ENCODE data around the gene TTC21A. TPM values are rescaled to one million over a fixed set of nuclear protein-coding genes. Genes with fewer than 3 reads are reported as not detected.

TTC21A gene
- total and polyA plus RNA-seq, 4 donors = 5.3 to 23.9 (median 15.1) TPM

- no peak for DNase-seq (ENCODE audit: low read depth in 4 of 6, low spot score in 6 of 6)
- H3K4me3 ChIP-seq (ENCODE audit: low read depth, low read length) = no peak overlapping the region
- no peaks in the 10 kb centered on the region for H3K27me3 ChIP-seq (ENCODE audit: control insufficient read depth, insufficient read depth, low read length)
- WGBS (ENCODE audit: insufficient coverage) = 100% methylated on average over 2 of the region's 2 CpGs
- H3K4me1 ChIP-seq (ENCODE audit: control insufficient read depth, insufficient read depth, low read length) = peaks cover 7% of the 10 kb centered on the region
- no peaks in the 10 kb centered on the region for H3K9me3 ChIP-seq (ENCODE audit: control insufficient read depth, insufficient read depth, low read length)
- no peak overlapping the region for H3K27ac ChIP-seq (ENCODE audit: low read depth, low read length)
- peaks cover 29% of the 10 kb centered on the region for H3K36me3 ChIP-seq (ENCODE audit: control insufficient read depth, insufficient read depth, low read length)
Observed at GRCh38 chr3:39112535-39112934, 5.1 kb downstream of the TTC21A start.

DNA sequence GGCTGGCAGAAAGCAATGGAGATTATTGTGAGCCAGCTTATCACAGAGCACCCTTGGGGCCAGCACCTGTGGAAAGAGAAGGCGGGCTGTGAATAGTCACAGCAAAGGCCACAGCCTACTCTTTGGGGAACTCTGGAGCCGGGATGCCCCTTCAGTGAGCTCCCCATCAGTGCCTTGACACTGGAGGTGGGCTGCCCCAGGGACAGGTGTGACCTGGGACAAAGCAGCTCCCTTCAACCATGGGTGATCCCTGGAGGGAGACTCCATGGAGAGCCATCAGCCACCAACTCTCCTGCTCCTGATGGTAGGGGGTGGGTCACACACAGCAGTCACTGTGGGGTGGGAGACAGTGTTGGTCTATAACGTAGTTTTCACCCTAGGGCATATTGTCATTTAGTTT is 5.8 kb downstream of the TTC21A start:
- Histone ChIP-seq H3K27ac (ENCODE audit: low read depth, low read length) (no peak overlapping the region), H3K27me3 (ENCODE audit: control insufficient read depth, insufficient read depth, low read length) (no peaks in the 10 kb centered on the region), H3K4me1 (ENCODE audit: control insufficient read depth, insufficient read depth, low read length) (peaks cover under 1% of the 10 kb centered on the region), H3K9me3 (ENCODE audit: control insufficient read depth, insufficient read depth, low read length) (no peaks in the 10 kb centered on the region), H3K36me3 (ENCODE audit: control insufficient read depth, insufficient read depth, low read length) (peaks cover 34% of the 10 kb centered on the region), H3K4me3 (ENCODE audit: low read depth, low read length) (no peak overlapping the region)
- WGBS (ENCODE audit: insufficient coverage) = 91% methylated on average over 2 of the region's 3 CpGs
- DNase-seq (ENCODE audit: low read depth in 4 of 6, low spot score in 6 of 6) = no peak

- no peaks in the 10 kb centered on the region for H3K27me3 ChIP-seq (ENCODE audit: control insufficient read depth, insufficient read depth, low read length)
- no peak overlapping the region for H3K4me3 ChIP-seq (ENCODE audit: low read depth, low read length)
- no peak for DNase-seq (ENCODE audit: low read depth in 4 of 6, low spot score in 6 of 6)
- no peaks in the 10 kb centered on the region for H3K9me3 ChIP-seq (ENCODE audit: control insufficient read depth, insufficient read depth, low read length)
- no peak overlapping the region for H3K27ac ChIP-seq (ENCODE audit: low read depth, low read length)
- peaks cover 37% of the 10 kb centered on the region for H3K36me3 ChIP-seq (ENCODE audit: control insufficient read depth, insufficient read depth, low read length)
- H3K4me1 ChIP-seq (ENCODE audit: control insufficient read depth, insufficient read depth, low read length) = no peaks in the 10 kb centered on the region
- WGBS (ENCODE audit: insufficient coverage) = 75% methylated on average over 5 of the region's 5 CpGs
Observed at GRCh38 chr3:39114456-39114855, 7.0 kb downstream of the TTC21A start.

DNA sequence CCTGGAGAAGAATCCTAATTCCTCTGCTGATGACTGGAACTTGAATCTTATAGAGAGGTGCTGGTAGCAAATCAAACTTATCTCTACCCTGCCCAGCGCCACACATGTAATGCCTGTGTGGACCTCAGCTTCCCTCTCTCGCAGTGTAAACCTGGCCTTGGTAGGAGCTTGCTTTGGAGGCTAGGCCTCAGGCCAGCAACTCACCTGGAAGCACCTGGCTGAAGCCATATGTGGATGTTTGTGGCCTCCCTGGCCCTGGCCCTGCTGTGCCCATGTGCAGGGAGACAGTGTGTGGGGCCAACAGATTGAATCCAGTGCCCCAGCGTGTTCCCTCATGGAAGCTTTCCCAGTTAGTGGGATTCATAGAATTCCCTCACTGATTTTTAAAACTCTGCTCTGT is 8.4 kb downstream of the TTC21A start:
- 100% methylated on average over 2 of the region's 3 CpGs for WGBS (ENCODE audit: insufficient coverage)
- H3K4me3 ChIP-seq (ENCODE audit: low read depth, low read length) = no peak overlapping the region

DNA sequence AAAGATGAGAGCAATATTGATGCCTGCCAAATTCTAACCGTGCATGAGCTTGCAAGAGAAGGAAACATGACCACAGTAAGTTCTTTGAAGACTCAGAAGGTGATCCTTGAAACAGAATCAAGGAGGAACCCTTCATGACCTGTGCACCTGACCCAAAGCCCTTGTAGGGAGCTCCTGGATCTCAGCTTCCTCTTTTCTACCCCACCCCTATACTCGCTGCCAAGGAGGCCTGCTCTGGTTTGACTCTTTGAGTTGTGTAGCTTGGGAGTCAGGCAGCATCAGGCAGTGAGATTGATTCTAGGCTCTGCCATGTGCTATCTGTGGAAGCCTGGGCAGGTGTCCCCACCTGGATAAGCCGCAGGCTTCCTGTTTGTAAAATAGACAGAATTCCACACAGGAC is 10.6 kb downstream of the TTC21A start:
- no peak overlapping the region for H3K4me3 ChIP-seq (ENCODE audit: low read depth, low read length)
- peaks cover 28% of the 10 kb centered on the region for H3K36me3 ChIP-seq (ENCODE audit: control insufficient read depth, insufficient read depth, low read length)
- H3K27me3 ChIP-seq (ENCODE audit: control insufficient read depth, insufficient read depth, low read length) = no peaks in the 10 kb centered on the region
- H3K4me1 ChIP-seq (ENCODE audit: control insufficient read depth, insufficient read depth, low read length) = no peaks in the 10 kb centered on the region
- WGBS (ENCODE audit: insufficient coverage) = 76% methylated on average over 2 of the region's 3 CpGs
- H3K9me3 ChIP-seq (ENCODE audit: control insufficient read depth, insufficient read depth, low read length) = no peaks in the 10 kb centered on the region
- no peak for DNase-seq (ENCODE audit: low read depth in 4 of 6, low spot score in 6 of 6)
- no peak overlapping the region for H3K27ac ChIP-seq (ENCODE audit: low read depth, low read length)

More for the DNA sequence above, 8.4 kb downstream of the TTC21A start:
- H3K27me3 ChIP-seq (ENCODE audit: control insufficient read depth, insufficient read depth, low read length) = no peaks in the 10 kb centered on the region
- H3K9me3 ChIP-seq (ENCODE audit: control insufficient read depth, insufficient read depth, low read length) = no peaks in the 10 kb centered on the region
- no peak for DNase-seq (ENCODE audit: low read depth in 4 of 6, low spot score in 6 of 6)
- no peaks in the 10 kb centered on the region for H3K4me1 ChIP-seq (ENCODE audit: control insufficient read depth, insufficient read depth, low read length)
- no peak overlapping the region for H3K27ac ChIP-seq (ENCODE audit: low read depth, low read length)
- H3K36me3 ChIP-seq (ENCODE audit: control insufficient read depth, insufficient read depth, low read length) = peaks cover 31% of the 10 kb centered on the region

DNA sequence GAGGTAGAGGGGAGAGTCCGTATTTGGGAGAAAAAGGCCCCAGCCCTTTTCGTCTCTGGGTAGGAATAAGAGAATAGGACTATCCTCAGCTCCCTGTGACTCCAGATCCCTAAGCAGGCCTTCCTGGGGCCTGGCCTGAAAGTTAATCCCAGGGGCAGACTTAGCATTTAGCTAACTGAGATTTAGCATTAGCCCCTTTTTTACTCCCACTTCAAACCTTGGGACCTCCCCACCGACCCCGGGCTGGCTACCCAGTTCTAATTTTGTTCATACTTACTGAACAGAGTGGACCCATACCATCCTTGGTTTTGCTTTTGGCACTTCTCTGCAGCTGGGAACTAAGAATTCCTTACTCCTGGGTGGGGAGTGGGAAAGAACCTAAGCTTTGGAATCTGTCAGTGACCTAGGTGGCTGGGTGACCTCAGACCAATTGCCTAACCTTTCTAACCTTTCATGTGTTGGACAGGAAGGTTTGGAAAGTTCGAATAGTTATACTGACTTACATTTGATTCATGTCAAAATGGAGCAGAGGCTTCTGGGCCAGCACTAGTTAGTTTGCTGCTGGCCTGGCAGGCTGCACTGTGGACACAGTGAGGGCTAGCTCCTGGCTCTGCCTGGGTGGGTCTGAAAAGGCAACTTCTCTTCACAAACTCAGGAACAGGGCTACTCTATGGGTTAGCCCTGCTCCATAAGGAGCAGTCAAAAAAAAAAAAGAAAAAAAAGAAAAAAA is 11.6 kb downstream of the TTC21A start:
- Histone ChIP-seq H3K9me3 (ENCODE audit: control insufficient read depth, insufficient read depth, low read length) (no peaks in the 10 kb centered on the region), H3K4me1 (ENCODE audit: control insufficient read depth, insufficient read depth, low read length) (no peaks in the 10 kb centered on the region), H3K27ac (ENCODE audit: low read depth, low read length) (no peak overlapping the region), H3K27me3 (ENCODE audit: control insufficient read depth, insufficient read depth, low read length) (no peaks in the 10 kb centered on the region), H3K36me3 (ENCODE audit: control insufficient read depth, insufficient read depth, low read length) (peaks cover 28% of the 10 kb centered on the region), H3K4me3 (ENCODE audit: low read depth, low read length) (no peak overlapping the region)
- 100% methylated on average over 4 of the region's 5 CpGs for WGBS (ENCODE audit: insufficient coverage)
- no peak for DNase-seq (ENCODE audit: low read depth in 4 of 6, low spot score in 6 of 6)

GRCh38 chr3:39121621-39122020 is 14.1 kb downstream of the TTC21A start:
- no peak for DNase-seq (ENCODE audit: low read depth in 4 of 6, low spot score in 6 of 6)
- WGBS (ENCODE audit: insufficient coverage) = no CpG with 5 or more reads among the region's 2 CpGs
- no peaks in the 10 kb centered on the region for H3K4me1 ChIP-seq (ENCODE audit: control insufficient read depth, insufficient read depth, low read length)
- no peaks in the 10 kb centered on the region for H3K27me3 ChIP-seq (ENCODE audit: control insufficient read depth, insufficient read depth, low read length)
- peaks cover 29% of the 10 kb centered on the region for H3K36me3 ChIP-seq (ENCODE audit: control insufficient read depth, insufficient read depth, low read length)
- no peak overlapping the region for H3K4me3 ChIP-seq (ENCODE audit: low read depth, low read length)
- H3K9me3 ChIP-seq (ENCODE audit: control insufficient read depth, insufficient read depth, low read length) = no peaks in the 10 kb centered on the region
- H3K27ac ChIP-seq (ENCODE audit: low read depth, low read length) = no peak overlapping the region

DNA sequence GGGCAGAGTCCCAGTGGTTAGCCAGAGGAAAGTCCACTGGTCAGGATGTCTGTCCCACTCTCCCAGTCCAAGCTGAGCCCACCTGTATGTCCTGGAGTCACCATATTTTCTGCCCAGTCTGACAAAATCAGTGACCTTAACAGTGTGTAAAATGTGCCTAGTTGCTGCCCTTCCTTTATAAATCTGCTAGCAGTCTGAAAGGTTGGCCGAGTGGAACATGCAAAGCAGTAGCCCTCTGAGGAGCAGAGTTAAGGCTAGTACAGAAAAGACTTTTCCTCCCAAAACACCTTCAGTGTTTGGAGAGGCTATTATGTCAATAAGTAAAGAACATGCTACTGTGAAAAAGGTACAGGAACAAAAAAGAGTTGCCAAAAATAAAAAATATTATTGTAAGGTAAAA is 15.3 kb downstream of the TTC21A start:
- DNase-seq (ENCODE audit: low read depth in 4 of 6, low spot score in 6 of 6) = no peak
- H3K4me3 ChIP-seq (ENCODE audit: low read depth, low read length) = no peak overlapping the region
- H3K9me3 ChIP-seq (ENCODE audit: control insufficient read depth, insufficient read depth, low read length) = no peaks in the 10 kb centered on the region
- no peaks in the 10 kb centered on the region for H3K27me3 ChIP-seq (ENCODE audit: control insufficient read depth, insufficient read depth, low read length)
- H3K27ac ChIP-seq (ENCODE audit: low read depth, low read length) = no peak overlapping the region
- WGBS (ENCODE audit: insufficient coverage) = no CpG with 5 or more reads among the region's 1 CpG
- peaks cover 10% of the 10 kb centered on the region for H3K4me1 ChIP-seq (ENCODE audit: control insufficient read depth, insufficient read depth, low read length)
- peaks cover 26% of the 10 kb centered on the region for H3K36me3 ChIP-seq (ENCODE audit: control insufficient read depth, insufficient read depth, low read length)

DNA sequence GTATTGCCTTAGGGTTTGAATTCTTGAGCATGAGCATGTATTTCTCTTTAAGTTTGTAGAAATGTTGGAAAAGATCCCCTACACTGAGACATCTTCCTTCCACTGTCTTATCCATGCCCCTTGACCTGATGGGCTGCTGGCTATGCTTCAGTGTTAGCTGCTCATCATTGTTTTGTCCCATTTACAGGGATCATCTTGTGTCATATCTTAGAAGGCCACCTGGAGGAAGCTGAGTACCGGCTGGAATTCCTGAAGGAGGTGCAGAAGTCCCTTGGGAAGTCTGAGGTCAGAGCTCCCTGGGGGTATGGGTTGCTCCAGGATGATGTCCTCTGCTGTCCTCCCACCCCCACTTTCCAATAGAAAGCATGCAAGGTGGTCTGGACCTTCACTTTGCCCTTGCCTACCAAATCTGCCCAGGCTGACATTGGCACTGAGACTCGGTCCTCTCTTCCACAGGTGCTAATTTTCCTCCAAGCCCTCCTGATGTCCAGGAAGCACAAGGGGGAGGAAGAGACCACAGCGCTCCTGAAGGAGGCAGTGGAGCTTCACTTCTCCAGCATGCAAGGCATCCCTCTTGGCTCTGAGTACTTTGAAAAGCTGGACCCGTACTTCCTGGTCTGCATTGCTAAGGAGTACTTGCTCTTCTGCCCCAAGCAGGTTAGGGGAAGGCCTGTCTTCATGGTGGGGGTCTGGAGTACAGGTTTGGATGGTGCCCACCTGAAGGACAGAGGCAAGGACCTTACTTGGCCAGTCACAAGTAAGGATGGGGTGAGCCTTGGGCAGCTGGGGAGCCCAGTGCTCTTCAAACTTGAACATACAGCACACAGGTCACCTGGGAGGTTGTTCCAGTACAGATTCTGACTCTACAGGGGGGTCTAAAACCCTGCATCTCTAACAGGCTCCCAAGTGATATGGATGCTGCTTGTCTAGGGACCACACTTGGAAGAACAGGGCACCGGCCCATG is 17.7 kb downstream of the TTC21A start:
- no peak overlapping the region for H3K27ac ChIP-seq (ENCODE audit: low read depth, low read length)
- peaks cover 13% of the 10 kb centered on the region for H3K4me1 ChIP-seq (ENCODE audit: control insufficient read depth, insufficient read depth, low read length)
- WGBS (ENCODE audit: insufficient coverage) = 69% methylated on average over 4 of the region's 5 CpGs
- no peaks in the 10 kb centered on the region for H3K27me3 ChIP-seq (ENCODE audit: control insufficient read depth, insufficient read depth, low read length)
- H3K4me3 ChIP-seq (ENCODE audit: low read depth, low read length) = no peak overlapping the region
- peaks cover 35% of the 10 kb centered on the region for H3K36me3 ChIP-seq (ENCODE audit: control insufficient read depth, insufficient read depth, low read length)
- no peaks in the 10 kb centered on the region for H3K9me3 ChIP-seq (ENCODE audit: control insufficient read depth, insufficient read depth, low read length)
- no peak for DNase-seq (ENCODE audit: low read depth in 4 of 6, low spot score in 6 of 6)
